Stimulated activated CD8-positive, alpha-beta memory T cell treated with anti-CD3 and anti-CD28 coated beads, Interleukin-7, amount 100 ng/mL, for 4 hours (primary cell): ENCODE data around the gene IFNA7.
"Not testable (repeated sequence)": the region's sequence is repeated elsewhere in the genome, so short reads cannot be mapped to it uniquely, and the experiment has no call there.

ENCODE experiments used
- DNase-seq, 2 donors: peaks; one replicate each; pipeline ENCODE4 v3.0.0-alpha.2; 2020; ENCODE audit warnings: low read depth in 2 of 2

The IFNA7 gene

DNA sequence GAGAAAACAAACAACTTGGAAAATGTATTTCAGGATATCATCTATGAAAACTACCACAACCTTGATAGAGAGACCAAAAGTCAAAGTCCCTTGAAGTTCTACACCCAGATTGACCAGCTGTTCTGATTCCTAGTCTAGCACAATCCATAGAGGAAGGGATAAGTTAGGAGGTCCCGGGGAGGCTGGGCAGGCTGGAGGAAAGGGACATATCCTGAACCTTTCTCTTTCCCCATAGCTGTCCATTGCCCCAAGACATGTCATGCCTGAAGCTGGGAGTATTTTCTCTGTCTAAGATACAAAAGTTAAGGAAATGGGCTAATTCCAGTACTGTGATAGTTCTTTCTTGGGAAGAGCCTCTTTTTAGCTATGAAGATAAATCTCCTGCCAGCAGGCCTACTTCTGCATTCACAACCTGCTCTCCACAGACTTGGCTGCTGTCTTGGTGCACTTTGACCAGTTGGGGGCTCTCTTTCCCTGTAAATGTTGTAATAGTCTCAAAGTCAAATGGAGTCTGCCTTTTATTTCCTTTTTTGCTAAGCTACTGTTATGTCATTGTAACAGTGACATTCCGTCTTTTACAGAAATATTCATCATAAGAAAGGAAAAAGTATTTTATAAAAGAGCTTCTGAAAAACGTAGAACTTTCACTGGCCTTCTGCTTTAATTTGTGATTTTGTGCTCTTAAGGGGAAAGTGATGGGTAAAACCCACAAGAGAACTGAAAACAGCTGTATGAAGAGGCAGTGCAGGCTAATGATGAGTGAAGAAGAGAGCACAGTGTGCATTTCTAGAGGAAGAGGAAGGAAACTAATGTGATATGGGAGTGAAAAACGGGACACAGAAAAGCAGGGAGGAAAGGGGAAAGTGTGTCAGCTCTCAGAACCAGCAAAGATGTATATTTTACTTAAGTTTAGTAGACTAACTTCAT is 18.9 kb downstream of the IFNA7 start:
- not testable (repeated sequence) for DNase-seq

GRCh38 chr9:21174671-21175070 is 27.3 kb downstream of the IFNA7 start:
- no peak for DNase-seq

- no peak for DNase-seq
Measured at GRCh38 chr9:21172156-21172555, 29.8 kb downstream of the IFNA7 start.

DNA sequence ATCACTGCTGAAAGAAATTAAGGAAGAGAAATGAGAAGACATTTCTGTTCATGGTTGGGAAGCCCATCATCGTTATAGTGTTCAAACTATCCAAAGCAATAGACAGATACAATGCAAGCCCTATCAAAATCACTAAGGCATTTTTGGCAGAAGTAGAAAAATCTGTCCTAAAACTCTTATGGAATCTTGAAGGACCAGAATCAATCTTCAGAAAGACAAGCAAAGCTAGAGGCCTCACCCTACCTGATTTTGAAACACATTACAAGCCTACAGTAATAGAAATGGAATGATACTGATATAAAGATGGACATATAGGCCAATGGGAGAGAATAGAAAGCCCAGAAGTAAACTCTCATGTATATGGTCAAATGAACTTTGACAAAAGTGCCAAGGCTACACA is 30.7 kb downstream of the IFNA7 start:
- DNase-seq, result no peak

- not testable (repeated sequence) for DNase-seq
Measured at GRCh38 chr9:21166560-21166959, 35.4 kb downstream of the IFNA7 start, which contains the start of gene IFNA21. IFNA21 (minus strand) TSS chr9:21166660; CDS start chr9:21166612, 48 bp downstream.

DNA sequence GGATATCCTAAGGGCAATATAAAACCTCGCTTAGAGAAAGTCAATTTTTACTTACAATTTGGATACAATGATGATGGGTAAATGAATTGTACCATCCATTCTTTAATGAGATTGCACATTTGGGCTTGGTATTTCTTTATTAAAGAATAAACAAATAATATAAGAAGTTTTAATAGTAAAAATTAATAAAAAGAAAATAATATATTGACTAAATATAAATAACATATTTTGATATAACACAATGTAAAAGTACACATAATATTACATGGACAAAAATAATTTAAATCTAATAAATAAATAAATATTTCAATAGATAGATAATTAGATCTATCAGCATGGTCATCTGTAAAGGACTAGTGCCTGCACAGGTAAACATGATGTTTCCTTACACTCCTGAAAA is 36.5 kb downstream of the IFNA7 start:
- no peak for DNase-seq

DNA sequence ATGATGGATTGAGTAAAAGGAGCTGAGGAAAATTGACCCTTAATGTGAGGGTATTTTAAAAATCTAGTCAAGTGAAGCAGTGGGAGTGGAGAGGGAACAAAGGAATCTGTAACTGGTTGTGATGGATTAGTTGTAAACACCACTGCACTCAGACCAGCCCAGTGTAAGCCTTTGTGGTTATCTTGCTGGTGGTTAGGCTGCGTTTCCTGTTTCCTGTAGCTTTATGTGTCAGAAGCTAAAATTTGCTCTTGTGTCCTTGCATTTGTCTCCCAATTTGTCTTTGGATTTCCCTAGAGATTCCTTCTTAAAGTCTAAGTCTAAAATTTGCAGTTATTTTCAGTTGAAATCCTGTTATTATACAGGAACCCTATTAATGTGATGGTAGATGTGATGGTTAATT is 41.8 kb downstream of the IFNA7 start:
- peak; percentile 7 to 24 for DNase-seq

DNA sequence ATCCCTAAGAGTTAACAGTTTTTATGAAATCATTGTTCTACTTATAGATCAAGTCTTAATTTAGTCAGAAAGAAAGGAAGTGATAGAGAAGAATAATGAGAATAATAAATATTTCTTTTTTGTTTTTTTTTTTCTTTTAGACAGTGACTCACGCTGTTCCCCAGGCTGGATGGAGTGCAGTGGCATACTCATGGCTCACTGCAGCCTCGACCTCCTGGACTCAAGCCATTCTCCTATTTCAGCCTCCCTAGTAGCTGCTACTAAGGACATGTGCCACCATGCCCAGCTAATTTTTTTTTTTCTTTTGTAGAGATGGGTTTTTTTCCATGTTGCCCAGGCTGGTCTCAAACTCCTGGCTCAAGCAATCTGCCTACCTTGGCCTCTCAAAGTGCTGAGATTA is 46.5 kb downstream of the IFNA7 start:
- no peak for DNase-seq

- DNase-seq, result no peak
Measured at GRCh38 chr9:21154018-21154608, 47.9 kb downstream of the IFNA7 start.

GRCh38 chr9:21153336-21154017 is 48.5 kb downstream of the IFNA7 start:
- DNase-seq, result no peak
